B cell (primary cell): ENCODE results near the gene COLGALT1.

Experiments used
- EZH2 ChIP-seq: IDR thresholded peaks from 2 replicates; pipeline ENCODE4 v1.6.1; 2012; ENCODE audit warnings: borderline replicate concordance, low read depth, mild to moderate bottlenecking, moderate library complexity, low read length; ENCODE audit not compliant: insufficient read depth, poor library complexity, severe bottlenecking
- TF ChIP-seq, protein P1 (sequence below): fragments of 200-600 bp; IDR thresholded peaks from one replicate; pipeline ENCODE4 v1.8.0; 2022; ENCODE audit warnings: antibody characterized with exemption, mild to moderate bottlenecking

DNA sequence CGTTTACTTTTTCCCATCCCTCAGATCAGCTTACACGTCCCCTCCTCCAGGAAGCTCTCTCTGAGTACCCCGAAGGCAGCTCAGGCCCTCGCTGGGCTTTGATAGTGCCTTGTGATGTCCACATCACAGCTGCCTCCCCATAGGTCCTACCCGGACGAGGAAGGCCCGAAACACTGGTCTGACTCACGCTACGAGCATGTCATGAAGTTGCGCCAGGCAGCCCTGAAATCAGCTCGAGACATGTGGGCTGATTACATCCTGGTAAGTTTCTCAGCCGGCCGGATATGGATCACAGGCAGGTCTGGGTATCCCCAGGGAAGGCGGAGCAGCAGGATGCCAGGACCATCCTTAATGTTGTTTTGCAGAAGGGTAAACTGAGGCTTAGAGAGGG is 4.8 kb downstream of the COLGALT1 start:
- TF ChIP-seq, protein P1, sequence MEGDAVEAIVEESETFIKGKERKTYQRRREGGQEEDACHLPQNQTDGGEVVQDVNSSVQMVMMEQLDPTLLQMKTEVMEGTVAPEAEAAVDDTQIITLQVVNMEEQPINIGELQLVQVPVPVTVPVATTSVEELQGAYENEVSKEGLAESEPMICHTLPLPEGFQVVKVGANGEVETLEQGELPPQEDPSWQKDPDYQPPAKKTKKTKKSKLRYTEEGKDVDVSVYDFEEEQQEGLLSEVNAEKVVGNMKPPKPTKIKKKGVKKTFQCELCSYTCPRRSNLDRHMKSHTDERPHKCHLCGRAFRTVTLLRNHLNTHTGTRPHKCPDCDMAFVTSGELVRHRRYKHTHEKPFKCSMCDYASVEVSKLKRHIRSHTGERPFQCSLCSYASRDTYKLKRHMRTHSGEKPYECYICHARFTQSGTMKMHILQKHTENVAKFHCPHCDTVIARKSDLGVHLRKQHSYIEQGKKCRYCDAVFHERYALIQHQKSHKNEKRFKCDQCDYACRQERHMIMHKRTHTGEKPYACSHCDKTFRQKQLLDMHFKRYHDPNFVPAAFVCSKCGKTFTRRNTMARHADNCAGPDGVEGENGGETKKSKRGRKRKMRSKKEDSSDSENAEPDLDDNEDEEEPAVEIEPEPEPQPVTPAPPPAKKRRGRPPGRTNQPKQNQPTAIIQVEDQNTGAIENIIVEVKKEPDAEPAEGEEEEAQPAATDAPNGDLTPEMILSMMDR, result no peak
- no peak for TF ChIP-seq EZH2
